GM12891 (cell line): ENCODE measurements around the gene OR2B2.

ENCODE experiments used
- PAX5 ChIP-seq: IDR thresholded peaks from 2 replicates; pipeline ENCODE4 v1.6.1; 2011; ENCODE audit warnings: low read length, moderate library complexity, mild to moderate bottlenecking; ENCODE audit not compliant: insufficient read depth, severe bottlenecking
- POLR2A ChIP-seq: IDR thresholded peaks from 2 replicates; pipeline ENCODE4 v1.6.1; 2011; ENCODE audit warnings: low read depth, low read length, control low read depth
- POLR2AphosphoS5 ChIP-seq: IDR thresholded peaks from 2 replicates; pipeline ENCODE4 v1.6.1; 2011; ENCODE audit warnings: low read depth, low read length, control low read depth
- POU2F2 ChIP-seq: IDR thresholded peaks from 2 replicates; pipeline ENCODE4 v1.6.1; 2011; ENCODE audit warnings: low read depth, mild to moderate bottlenecking, control low read depth, low read length, moderate library complexity

DNA sequence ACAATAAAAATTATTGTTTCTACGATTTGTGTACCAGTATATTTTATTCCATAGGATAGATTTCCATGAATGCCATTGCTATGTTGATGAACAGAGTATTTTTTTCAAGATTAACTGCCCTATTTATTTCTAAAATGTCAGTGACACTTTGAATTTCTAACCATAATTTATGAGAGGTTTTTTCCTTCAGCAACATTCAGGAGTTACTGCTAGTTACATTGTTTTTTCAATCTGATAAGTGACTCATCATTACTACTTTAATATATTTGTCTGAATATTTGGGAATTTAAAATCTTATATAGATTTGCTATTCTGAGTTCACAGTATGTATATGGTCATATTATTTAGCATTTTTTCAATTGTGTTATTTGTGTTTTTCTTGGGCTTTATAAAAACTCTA lies 38.8 kb upstream of the OR2B2 start:
- no peak for TF ChIP-seq POU2F2
- TF ChIP-seq POLR2AphosphoS5 = no peak
- TF ChIP-seq PAX5 = no peak
- TF ChIP-seq POLR2A = no peak
